Adrenal gland (tissue), 12 donors: ENCODE measurements around the gene NRXN3. TPM values are rescaled to one million over a fixed set of nuclear protein-coding genes. Genes with fewer than 3 reads are reported as not detected.

Experiments used
- DNase-seq, 7 donors: peaks; one replicate each; pipeline ENCODE4 v3.0.0-alpha.2; 2019 to 2020
- H3K27ac ChIP-seq, 5 donors: fragments of 200-600 bp; sonication (generic) in 4 of 5; 1 replicate in 3 of 5; 2 replicates in 2 of 5; pipeline versions ENCODE4 v1.5.1 to v1.8.0; 2016 to 2020; ENCODE audit warnings: mild to moderate bottlenecking in 1 of 5
- H3K27me3 ChIP-seq: fragments of 200-600 bp; 2 replicates; pipeline ENCODE4 v1.8.0; 2021
- H3K36me3 ChIP-seq, 2 donors: fragments of 200-600 bp; replicated peaks in 1 of 2; 1 replicate in 1 of 2; 2 replicates in 1 of 2; pipeline versions ENCODE4 v1.5.1 to v1.8.0; 2018 to 2022
- H3K4me1 ChIP-seq, 2 donors: fragments of 200-600 bp; replicated peaks in 1 of 2; 1 replicate in 1 of 2; 2 replicates in 1 of 2; pipeline versions ENCODE4 v1.5.1 to v1.8.0; 2018 to 2021
- H3K4me3 ChIP-seq, 4 donors: fragments of 200-600 bp; sonication (generic) in 3 of 4; one replicate each; pipeline ENCODE4 v1.5.1; 2016 to 2018
- H3K9me3 ChIP-seq, 3 donors: fragments of 200-600 bp; sonication (generic) in 1 of 3; replicated peaks in 1 of 3; 1 replicate in 2 of 3; 2 replicates in 1 of 3; pipeline versions ENCODE4 v1.5.1 to v1.8.0; 2016 to 2021
- POLR2A ChIP-seq, 2 donors: fragments of 450-650 bp; IDR thresholded peaks; one replicate each; pipeline ENCODE4 v1.6.1; 2017; ENCODE audit warnings: antibody characterized with exemption in 2 of 2, mild to moderate bottlenecking in 2 of 2, moderate library complexity in 1 of 2
- WGBS, 4 donors: extraction: QIAGEN DNeasy Blood & Tissue Kit in 2 of 4; methylation state at CpG; one replicate each; pipeline versions ENCODE4 v1.1.5 to v1.1.7; 2013 to 2017; 5-methylcytosine and 5-hydroxymethylcytosine counted together
- intact Hi-C, 2 donors: fragments of 100-400 bp; cut with DNase I; formaldehyde crosslinking; loops; one replicate each; pipeline versions ENCODE4 v1.14.1 to v1.15.0; 2022 to 2023
- polyA plus RNA-seq, 3 donors: library from polyadenylated mRNA; stranded (reverse); fragments of 200-250 nt in 2 of 3; fragments of 350-450 nt in 1 of 3; fragmentation: Illumina TruSeq in 1 of 3; extraction: RNeasy Lipid Tissue Mini Kit (QIAGEN cat#74804) in 1 of 3; gene quantifications; one replicate each; pipeline ENCODE4 v1.2.3, GENCODE V29; 2013 to 2014
- total RNA-seq, 9 donors: library from RNA; depleted of rRNA in 4 of 9; stranded (reverse); fragments of >200 nt in 4 of 9; fragments of 120-200 nt in 1 of 9; fragmentation: NEBNext Ultra II Directional in 1 of 9; extraction: Animal tissue kit (Norgen Biotek cat#: 25700) in 1 of 9; gene quantifications; one replicate each; pipeline versions ENCODE4 v1.1.0 to v1.2.4, GENCODE V29; 2013 to 2023
- TF ChIP-seq, protein P1 (sequence below), 6 experiments: fragments of 450-650 bp in 4 of 6; fragments of 200-600 bp in 2 of 6; sonication (generic) in 1 of 6; IDR thresholded peaks; 1 replicate in 5 of 6; 2 replicates in 1 of 6; pipeline versions ENCODE4 v1.5.1 to v1.8.0; 2016 to 2021; ENCODE audit warnings: antibody characterized with exemption in 6 of 6, mild to moderate bottlenecking in 2 of 6, moderate library complexity in 1 of 6
- donor health status: healthy with polysubstance abuse.
- donor health status: Bipolar disorder and iron deficiency.
- donor health status: DM: yes; HTN: yes; CAD: no.
- donor health status: DM: no; HTN: no; CAD: no.
- donor health status: DM: no; HTN: no; CAD: no.
- donor health status: DM: yes; HTN: yes; CAD: no.

NRXN3 gene
- total and polyA plus RNA-seq, 12 donors, result 0.09 to 8.5 (median 1.6) TPM

DNA sequence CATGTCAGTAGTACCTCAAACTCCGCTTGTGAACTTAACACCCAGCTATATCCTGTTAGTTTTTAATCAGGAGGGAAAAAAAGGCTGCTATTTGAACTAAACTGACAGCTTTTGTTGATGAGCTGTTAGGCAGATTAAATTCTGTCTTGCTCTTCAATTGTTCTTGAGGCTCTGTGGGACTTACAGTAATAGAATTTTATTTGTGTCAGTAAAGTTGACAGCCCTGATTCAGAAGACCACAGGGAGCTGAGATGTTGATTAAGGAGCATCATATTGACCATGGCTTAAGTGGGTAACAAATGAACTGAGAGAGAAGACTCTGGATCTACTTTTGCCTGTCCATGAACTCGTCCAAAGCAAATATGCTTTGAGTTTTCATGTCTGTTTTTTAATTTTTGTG lies 1418.2 kb downstream of the NRXN3 start:
- TF ChIP-seq POLR2A (IDR thresholded peaks at IDR 0.05), result no peak
- TF ChIP-seq, protein P1, sequence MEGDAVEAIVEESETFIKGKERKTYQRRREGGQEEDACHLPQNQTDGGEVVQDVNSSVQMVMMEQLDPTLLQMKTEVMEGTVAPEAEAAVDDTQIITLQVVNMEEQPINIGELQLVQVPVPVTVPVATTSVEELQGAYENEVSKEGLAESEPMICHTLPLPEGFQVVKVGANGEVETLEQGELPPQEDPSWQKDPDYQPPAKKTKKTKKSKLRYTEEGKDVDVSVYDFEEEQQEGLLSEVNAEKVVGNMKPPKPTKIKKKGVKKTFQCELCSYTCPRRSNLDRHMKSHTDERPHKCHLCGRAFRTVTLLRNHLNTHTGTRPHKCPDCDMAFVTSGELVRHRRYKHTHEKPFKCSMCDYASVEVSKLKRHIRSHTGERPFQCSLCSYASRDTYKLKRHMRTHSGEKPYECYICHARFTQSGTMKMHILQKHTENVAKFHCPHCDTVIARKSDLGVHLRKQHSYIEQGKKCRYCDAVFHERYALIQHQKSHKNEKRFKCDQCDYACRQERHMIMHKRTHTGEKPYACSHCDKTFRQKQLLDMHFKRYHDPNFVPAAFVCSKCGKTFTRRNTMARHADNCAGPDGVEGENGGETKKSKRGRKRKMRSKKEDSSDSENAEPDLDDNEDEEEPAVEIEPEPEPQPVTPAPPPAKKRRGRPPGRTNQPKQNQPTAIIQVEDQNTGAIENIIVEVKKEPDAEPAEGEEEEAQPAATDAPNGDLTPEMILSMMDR (IDR thresholded peaks at IDR 0.05), result no peak
- H3K4me1 ChIP-seq, result no peaks in the 10 kb centered on the region
- no peaks in the 10 kb centered on the region for H3K27me3 ChIP-seq
- intact Hi-C loops, result no loop called here
- H3K36me3 ChIP-seq, result no peaks in the 10 kb centered on the region
- H3K4me3 ChIP-seq, result no peak overlapping the region
- no peak overlapping the region for H3K27ac ChIP-seq
- 68 to 76% (median 72%) methylated on average over 2 of the region's 2 CpGs for WGBS, 4 donors
- no peaks in the 10 kb centered on the region for H3K9me3 ChIP-seq
- no peak for DNase-seq

DNA sequence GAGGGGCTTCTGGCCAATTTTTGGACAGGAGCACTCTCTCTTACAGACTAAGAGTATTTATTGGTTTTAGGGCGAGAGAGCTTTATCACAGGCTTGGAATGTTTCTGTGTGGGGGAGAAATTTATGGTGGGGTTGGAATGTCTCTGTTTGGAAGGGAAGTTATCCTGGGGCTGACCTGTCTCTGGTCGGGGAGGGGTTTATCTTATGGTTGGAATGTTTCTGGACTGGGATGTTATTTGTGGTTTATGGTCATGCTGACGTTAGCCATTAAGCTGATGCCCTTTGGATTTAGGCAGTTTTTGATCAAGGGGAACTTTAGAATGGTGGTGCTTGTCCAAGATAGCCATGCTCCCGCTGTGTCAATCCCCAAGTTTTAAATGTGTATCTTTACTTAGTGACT lies 1426.4 kb downstream of the NRXN3 start:
- H3K4me1 ChIP-seq, result peaks cover 0 to 5% of the 10 kb centered on the region in 2 donors
- H3K27ac ChIP-seq, result no peak overlapping the region
- H3K9me3 ChIP-seq, result no peaks in the 10 kb centered on the region
- no peaks in the 10 kb centered on the region for H3K27me3 ChIP-seq
- 63 to 81% (median 72%) methylated on average over 4 of the region's 4 CpGs for WGBS, 4 donors
- intact Hi-C loops, result no loop called here
- DNase-seq, result no peak
- H3K4me3 ChIP-seq, result no peak overlapping the region
- TF ChIP-seq, protein P1 (IDR thresholded peaks at IDR 0.05), result no peak
- TF ChIP-seq POLR2A (IDR thresholded peaks at IDR 0.05), result no peak
- H3K36me3 ChIP-seq, result no peaks in the 10 kb centered on the region

DNA sequence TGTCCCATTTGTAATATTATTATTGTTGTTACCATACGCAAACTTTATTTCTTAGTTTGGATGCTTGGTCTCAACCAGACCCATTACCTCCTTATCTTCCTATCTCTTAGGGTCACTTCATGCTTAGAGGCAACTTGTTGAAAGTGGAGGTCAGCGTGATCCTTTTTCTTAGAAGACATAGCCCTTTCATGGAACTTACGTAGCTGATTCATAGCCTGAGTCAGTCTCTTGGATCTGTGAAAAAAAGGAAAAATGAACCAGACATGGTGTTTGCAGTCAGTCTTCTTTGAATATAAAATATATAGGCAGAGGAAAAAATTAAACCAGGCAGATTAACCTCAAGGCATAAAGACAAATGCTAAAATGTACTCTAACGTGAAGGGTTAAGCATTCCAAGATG lies 1427.4 kb downstream of the NRXN3 start:
- H3K27ac ChIP-seq, result no peak overlapping the region
- no peaks in the 10 kb centered on the region for H3K27me3 ChIP-seq
- DNase-seq, result no peak
- TF ChIP-seq, protein P1 (IDR thresholded peaks at IDR 0.05), result no peak
- TF ChIP-seq POLR2A (IDR thresholded peaks at IDR 0.05), result no peak
- H3K4me1 ChIP-seq, result peaks cover 0 to 5% of the 10 kb centered on the region in 2 donors
- WGBS, 4 donors, result 75 to 88% (median 79%) methylated on average over 4 of the region's 4 CpGs
- no peak overlapping the region for H3K4me3 ChIP-seq
- H3K36me3 ChIP-seq, result no peaks in the 10 kb centered on the region
- intact Hi-C loops, result no loop called here
- no peaks in the 10 kb centered on the region for H3K9me3 ChIP-seq

DNA sequence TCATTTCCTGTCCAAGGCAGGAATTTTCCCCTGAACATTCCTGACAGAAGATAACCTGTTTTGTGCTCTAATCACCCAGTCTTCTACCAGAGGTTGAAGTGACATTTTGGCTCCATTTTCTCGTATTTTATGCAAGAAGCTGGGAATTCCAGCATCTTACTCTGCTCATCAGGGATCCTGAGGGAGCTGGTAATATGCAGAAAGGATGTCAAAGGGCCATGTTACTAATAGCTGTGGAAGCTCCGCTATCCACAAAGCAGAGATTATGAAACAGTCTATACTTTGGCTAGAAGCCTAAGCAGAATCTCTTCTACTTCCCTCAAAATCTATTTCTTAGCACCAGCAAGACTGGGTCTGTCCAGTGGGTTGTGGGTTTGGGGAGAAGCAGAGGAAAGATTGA lies 1428.2 kb downstream of the NRXN3 start:
- Histone ChIP-seq H3K27ac (no peak overlapping the region), H3K4me3 (no peak overlapping the region), H3K9me3 (no peaks in the 10 kb centered on the region), H3K27me3 (no peaks in the 10 kb centered on the region), H3K4me1 (peaks cover 0 to 5% of the 10 kb centered on the region in 2 donors), H3K36me3 (no peaks in the 10 kb centered on the region)
- intact Hi-C loops, result no loop called here
- DNase-seq, result no peak
- TF ChIP-seq, protein P1 (IDR thresholded peaks at IDR 0.05), result no peak
- TF ChIP-seq POLR2A (IDR thresholded peaks at IDR 0.05), result no peak
- WGBS, 4 donors, result 52 to 75% (median 63%) methylated on average over 2 of the region's 2 CpGs
